Measurements from ENCODE around the gene MED25.

The MED25 gene

GRCh38 chr19:49817964-49818648 is at the start of gene MED25:
TSS of gene MED25 (plus strand) at chr19:49818289. CDS start at chr19:49818342, 53 bp downstream.
- DNase-seq = peak; percentile 83

GRCh38 chr19:49770529-49770928 is 47.6 kb upstream of the MED25 start:
- DNase-seq = no peak

- no peak for DNase-seq
These were observed 46.4 kb upstream of the MED25 start for GRCh38 chr19:49771674-49772139.

- DNase-seq = no peak
These were observed 45.1 kb upstream of the MED25 start for GRCh38 chr19:49772850-49773432.

GRCh38 chr19:49773663-49774350 is 44.3 kb upstream of the MED25 start:
- DNase-seq = no peak

GRCh38 chr19:49774969-49775368 is 43.1 kb upstream of the MED25 start:
- no peak for DNase-seq

GRCh38 chr19:49775742-49776370 is 42.2 kb upstream of the MED25 start:
- DNase-seq = no peak

- no peak for DNase-seq
These were observed 41.7 kb upstream of the MED25 start for GRCh38 chr19:49776371-49776764.

GRCh38 chr19:49779731-49780555 is 38.1 kb upstream of the MED25 start:
- DNase-seq = no peak

GRCh38 chr19:49780861-49781260 is 37.2 kb upstream of the MED25 start:
- DNase-seq = no peak

GRCh38 chr19:49781394-49781793 is 36.7 kb upstream of the MED25 start:
- DNase-seq = no peak

- DNase-seq = no peak
These were observed 35.6 kb upstream of the MED25 start for GRCh38 chr19:49782515-49782914.

- DNase-seq = no peak
These were observed 31.7 kb upstream of the MED25 start for GRCh38 chr19:49786376-49786820.

- DNase-seq = no peak
These were observed 30.3 kb upstream of the MED25 start for GRCh38 chr19:49787746-49788145.

GRCh38 chr19:49788857-49789256 is 29.2 kb upstream of the MED25 start:
- no peak for DNase-seq

GRCh38 chr19:49790866-49791265 is 27.2 kb upstream of the MED25 start:
- DNase-seq = no peak

- DNase-seq = no peak
These were observed 26.2 kb upstream of the MED25 start for GRCh38 chr19:49791776-49792445.

GRCh38 chr19:49792829-49793560 is 25.1 kb upstream of the MED25 start:
- no peak for DNase-seq

- peak; percentile 59 for DNase-seq
These were observed 24.6 kb upstream of the MED25 start for GRCh38 chr19:49793561-49793840.

GRCh38 chr19:49795615-49796014 is 22.5 kb upstream of the MED25 start:
- no peak for DNase-seq

- DNase-seq = no peak
These were observed 19.5 kb upstream of the MED25 start for GRCh38 chr19:49798574-49798973.

Data from stimulated activated CD4-positive, alpha-beta T cell treated with anti-CD3 and anti-CD28 coated beads, Interleukin-1b, Interleukin-23, amount 100 ng/mL, for 48 hours (primary cell).